ENCODE results near the gene RNASET2.

DNA sequence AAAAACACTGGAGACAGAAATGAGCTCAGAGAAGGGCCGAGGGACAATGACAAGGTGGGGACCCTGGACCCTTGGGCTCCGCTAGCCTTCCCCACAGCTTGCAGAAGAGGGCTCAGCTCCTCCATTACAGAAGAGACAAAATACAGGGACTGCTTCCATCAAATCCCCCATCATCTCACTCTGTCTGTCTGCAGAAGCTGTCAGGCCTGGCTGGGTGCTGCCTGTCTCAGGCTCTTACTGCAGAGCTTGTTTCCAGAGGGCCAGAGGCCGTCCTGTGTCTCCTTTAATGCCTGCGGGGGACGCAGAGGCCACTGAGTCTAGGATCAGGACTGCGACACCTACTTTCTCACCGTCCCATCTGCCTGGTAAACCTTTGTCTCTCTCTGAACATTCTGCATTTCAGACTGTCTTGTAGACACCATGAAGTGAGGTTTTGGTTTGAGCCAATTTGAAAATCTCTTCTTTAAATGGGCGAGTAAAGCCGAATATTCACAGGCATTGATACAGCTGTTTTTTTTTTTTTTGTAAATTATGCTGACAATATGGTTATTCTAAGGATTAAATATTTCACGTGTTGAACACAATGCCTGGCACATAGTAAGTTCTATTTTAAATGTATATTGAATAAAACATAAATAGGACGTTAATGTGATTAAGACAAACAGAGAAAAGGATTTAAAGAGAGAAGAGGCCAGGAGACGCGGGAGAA, 28.3 kb downstream of the RNASET2 start:
- TF ChIP-seq EZH2 (IDR thresholded peaks at IDR 0.05; ENCODE audit: insufficient read depth, low read length), result no peak
- TF ChIP-seq, protein P1, sequence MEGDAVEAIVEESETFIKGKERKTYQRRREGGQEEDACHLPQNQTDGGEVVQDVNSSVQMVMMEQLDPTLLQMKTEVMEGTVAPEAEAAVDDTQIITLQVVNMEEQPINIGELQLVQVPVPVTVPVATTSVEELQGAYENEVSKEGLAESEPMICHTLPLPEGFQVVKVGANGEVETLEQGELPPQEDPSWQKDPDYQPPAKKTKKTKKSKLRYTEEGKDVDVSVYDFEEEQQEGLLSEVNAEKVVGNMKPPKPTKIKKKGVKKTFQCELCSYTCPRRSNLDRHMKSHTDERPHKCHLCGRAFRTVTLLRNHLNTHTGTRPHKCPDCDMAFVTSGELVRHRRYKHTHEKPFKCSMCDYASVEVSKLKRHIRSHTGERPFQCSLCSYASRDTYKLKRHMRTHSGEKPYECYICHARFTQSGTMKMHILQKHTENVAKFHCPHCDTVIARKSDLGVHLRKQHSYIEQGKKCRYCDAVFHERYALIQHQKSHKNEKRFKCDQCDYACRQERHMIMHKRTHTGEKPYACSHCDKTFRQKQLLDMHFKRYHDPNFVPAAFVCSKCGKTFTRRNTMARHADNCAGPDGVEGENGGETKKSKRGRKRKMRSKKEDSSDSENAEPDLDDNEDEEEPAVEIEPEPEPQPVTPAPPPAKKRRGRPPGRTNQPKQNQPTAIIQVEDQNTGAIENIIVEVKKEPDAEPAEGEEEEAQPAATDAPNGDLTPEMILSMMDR (IDR thresholded peaks at IDR 0.05; ENCODE audit: insufficient read depth, low read depth, low read length), result no peak

All from astrocyte (in vitro differentiated cells and primary cell).